Kidney glomerular epithelial cell (primary cell): ENCODE results near the gene PARD3B.

Experiments used
- DNase-seq: peaks from one replicate; lab custom pipeline; 2025; lab: John Stamatoyannopoulos, UW

Gene PARD3B

DNA sequence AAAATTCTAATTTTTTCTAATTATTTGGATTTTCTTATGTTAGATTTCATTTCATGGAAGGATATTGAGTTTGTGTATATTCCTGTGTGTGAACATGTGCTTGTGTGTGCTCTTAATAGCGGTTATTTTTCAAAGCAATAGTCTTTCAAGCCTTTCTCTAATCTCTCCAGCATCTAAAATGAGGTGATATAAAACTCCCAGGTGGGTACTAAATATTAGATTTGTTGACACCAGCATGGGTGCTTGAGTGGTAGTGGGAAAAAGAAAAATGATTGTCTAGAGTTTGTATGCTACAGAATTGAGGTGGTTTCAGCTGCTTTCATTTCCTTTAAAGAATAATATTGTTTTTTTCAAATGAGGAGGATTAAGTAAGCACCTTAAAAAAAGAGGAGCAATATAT lies 296.8 kb downstream of the PARD3B start:
- no peak for DNase-seq

DNA sequence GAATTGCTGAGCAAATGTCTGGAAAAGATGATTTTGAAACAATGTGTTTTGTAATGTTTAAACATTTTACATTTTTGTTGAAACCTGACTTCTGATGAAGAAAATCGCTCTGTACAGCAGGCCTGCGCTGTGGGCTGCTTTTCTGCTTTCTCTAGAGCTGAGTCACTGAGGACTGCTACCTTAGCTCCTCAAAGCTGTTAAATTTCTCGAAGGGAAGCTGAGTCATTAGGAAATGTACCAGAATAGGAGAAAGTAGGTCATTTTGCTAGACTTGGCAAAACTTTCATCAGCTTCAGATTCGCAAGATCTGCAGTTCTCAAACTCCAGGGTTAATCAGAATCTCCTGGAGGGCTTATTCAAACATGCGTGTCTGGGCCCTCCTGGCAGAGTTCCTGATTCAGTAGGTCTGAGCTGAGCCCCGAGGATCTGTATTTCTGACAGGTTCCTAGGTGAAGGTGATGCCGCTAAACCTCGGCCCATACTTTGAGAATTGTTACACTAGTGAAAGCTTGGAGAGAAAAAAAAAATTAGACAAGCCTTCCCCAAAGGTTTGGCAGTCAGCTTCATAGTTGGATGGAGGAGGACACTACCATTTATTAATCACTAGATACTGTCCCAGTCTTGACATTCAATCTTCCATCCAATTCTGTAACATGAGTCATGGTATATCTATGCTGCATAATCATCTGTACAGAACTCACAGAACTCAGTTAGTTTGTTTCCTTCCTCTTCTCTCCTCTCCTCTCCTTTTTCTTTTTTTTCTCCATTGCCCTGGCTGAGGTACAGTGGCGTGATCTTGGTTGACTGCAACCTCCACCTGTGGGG lies 297.6 kb downstream of the PARD3B start:
- DNase-seq: peak; percentile 74

DNA sequence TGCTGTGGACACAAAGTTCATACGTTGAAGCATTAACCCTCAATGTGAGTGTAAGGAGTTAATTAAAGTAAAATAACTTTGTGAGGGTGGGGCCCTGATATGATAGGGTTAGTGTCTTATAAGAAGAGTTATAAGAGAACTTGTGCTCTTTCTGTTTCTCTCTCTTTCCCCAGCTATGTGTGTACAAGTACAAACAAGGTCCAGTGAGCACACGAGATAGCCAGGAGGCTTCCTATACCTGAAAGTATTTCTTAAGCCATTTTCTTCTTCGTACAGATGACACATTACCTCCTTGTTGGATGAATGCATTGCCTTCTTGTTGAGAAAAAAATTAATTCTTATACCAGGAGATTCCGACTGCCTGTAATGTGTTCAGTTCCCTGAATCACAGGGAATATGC lies 301.2 kb downstream of the PARD3B start:
- DNase-seq: no peak

DNA sequence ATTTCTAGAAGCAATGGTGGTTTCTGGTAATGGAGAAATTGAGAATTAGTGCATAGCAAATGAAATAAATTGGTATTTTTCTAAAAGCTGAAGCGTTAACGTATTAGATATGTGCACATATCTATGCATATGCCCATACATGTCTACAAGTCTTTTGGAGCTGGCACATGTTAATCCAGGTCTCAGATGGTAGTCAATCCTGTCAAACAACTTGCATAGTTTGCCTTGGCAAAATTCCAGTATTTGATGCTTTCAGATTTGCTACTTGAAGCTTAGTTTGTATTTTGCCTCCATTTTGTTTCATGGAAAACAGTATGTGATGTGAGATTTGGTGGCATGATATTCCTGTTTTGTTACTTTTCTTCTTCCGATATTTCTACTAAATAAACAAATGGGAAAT lies 304.6 kb downstream of the PARD3B start:
- DNase-seq: no peak

DNA sequence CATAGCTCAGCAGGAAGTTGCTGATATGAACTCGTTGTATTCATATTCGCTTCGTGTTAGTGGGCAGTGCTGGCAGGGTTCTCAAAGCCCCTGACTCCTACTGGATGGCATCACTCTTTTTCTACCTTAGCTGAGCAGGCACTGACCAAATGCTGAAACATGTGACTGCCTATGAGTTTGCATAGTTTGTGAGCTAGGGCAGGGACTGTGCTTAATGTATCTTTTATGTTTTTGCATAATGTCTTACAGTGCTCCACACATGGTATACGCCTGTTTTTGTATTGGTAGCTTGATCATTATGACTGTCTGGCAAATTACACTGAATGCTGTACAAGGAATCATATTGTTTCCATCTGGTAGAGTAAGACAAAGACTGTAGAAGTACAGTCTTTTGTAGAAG lies 305.3 kb downstream of the PARD3B start:
- no peak for DNase-seq

DNA sequence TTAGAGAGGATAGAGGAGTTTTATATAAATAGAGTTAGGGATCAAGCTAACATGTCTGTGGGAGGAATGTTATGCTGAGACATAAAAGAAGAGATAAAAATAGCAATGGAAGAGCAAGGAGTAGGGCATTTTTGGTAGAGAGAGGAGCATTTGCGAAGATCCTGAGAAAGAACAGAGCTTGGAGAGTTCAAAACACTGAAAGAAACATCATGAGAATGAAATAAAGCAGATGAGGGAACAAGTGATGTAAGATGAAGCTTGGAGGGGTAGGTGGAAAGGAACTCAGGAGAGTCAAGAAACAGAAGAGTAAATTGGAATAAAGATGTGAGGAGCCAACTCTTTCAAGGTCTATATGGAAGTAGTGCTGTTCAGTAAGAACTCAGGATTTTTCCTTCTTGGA lies 308.6 kb downstream of the PARD3B start:
- DNase-seq: no peak

DNA sequence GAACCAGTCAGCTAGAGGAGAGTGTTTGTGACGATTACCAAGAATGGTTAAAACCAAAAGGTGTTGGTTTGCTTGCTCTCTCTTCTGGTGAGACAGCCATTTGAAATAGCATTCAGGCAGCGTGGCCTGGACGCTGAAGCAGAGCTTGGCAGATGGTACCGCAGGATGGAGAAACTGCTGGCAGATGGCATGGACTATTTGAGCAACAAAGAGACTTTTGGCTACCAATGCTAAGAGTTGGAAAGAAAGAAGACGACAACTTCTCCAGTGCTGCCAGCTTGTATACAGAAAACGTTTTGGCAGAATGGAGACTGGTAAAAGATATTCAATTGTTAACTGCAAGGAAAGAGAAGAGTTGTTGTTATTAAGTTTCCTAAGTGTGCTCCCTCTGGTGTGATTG lies 315.0 kb downstream of the PARD3B start:
- no peak for DNase-seq

DNA sequence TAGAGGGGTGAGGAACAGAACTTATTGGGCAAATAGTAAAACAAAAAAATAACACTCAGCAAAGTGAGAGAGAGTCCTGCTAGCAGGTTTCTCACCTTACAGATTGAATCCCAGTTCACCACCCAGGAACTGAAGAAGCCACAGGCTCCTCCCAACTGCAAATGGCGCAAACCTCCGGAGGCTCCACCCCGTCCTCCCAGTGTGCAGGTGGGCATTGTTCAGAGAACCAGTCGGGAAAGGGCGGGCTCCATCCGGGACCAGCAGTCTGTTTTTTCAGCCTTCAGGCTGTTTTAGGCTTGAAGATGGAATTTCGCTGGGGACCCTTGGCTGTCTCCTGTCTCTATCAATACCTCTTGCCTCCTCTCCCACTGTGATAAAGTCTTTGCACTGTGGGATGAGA lies 317.5 kb downstream of the PARD3B start:
- DNase-seq: no peak

DNA sequence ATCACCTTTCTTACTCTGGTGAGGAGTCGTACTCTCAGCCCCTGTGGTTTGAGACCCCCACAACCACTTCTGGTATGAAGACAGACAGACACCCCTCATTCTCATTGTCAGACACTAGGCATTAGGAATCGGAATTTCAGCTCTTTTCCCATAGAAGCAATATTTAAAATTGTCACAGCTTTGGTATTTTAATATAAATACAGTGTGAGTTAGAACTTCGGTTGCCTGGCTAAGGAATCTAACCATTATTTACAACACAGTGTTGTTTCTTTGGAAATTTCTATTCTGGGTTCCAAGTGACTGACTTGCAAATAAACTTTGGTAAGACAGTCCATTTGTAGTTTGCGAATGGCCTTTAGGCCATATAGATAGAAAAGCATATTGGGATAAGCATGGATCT lies 318.1 kb downstream of the PARD3B start:
- DNase-seq: no peak

DNA sequence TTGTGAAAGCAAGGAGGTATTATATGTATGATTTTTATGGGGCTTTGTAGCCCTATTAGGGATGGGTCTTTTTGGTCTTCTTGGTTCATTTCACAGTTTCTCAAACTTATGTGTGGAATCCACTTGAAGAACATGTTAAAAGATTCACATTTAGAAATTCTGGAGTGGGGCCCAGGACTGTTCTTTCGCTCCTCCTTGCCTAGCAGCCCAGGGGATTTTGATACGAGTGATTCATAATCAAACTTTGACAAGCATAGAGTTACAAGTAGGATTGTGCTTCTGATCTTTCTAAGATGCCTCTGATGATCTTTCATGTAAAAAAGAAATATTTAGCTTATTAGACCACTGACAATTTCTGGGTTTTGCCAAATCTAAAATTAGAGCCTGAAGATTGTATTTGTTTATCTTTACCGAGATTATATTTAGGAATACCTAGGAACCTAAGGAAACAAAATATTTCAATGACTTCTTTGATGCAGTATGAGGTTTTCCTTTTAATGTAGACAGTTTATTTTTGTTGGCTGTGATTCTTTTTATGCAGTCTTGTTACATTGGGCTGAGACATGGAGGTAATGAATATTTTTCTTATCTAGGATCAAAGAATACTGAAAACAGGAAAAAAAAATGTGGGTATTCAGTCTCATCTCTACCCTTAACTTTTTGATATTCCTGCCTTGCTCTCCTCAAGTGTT lies 324.0 kb downstream of the PARD3B start:
- DNase-seq: no peak

DNA sequence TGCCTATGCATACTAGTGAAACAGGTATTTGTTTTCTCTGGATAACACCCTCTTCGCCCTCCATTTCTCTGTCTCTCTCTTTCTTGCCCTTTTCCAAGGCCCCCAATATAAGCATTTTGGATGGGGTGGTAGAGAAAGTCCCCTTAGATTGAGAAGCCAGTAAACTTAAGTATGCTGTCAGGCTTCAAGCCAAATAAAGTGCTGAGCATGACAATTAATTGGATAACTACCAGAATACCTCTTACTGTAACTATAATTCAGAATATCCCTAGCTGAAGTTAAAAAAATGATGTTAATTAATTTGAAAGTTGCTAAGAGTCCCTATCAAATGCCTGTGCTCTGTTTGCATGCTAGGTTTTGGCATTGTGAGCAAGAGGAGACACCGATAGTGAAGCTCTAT lies 324.8 kb downstream of the PARD3B start:
- no peak for DNase-seq

DNA sequence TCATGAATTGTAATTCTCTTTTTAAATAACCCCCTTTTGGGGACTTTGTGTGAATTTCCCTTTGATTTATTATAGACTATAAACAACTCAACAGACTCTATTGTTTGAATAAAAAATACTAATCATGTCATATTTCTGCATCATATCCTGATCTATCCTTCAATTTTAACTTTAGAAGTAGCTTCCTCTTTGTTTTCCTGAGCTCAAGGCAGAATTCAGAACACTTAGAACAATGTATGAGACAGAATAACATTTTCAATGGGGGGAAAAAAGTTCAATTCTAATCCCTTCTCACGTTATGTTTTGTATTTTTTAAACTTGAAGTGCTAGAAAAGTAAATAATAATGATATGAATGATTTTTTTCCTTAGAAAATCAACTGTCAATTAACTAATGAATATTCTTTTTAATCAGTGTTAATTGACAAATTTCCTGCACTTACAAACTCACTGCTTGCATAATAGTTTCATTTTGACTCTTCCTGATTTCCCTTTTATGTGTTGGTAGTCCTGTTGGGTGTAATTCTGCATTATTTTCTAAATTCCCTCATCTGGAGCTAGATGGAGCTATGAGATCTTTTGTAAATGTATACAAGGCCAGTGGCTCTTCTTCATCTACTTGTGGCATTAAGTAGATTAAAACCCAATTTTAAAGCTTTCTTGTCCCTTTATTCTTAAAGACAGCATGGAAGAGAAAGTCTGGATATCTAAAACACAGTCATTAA lies 326.1 kb downstream of the PARD3B start:
- peak; percentile 36 for DNase-seq

DNA sequence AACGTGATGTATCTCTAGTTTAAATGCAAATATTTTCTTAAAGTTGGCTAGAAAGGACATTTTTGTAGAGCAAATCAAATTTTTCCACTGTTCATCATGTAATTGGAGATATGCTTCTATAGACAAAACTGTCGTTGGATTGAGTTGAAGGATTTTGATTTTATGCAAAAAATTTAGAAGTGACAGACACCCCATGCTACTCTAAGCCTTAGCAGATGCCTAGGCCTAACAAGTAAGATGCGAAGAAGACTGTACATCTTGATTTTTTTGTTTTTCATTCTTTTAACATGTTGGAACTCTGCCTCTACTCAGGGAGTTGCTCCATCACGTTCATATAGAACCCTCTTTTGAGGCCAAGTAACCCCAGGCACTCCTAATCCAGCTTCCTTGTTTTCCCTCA lies 331.0 kb downstream of the PARD3B start:
- no peak for DNase-seq

DNA sequence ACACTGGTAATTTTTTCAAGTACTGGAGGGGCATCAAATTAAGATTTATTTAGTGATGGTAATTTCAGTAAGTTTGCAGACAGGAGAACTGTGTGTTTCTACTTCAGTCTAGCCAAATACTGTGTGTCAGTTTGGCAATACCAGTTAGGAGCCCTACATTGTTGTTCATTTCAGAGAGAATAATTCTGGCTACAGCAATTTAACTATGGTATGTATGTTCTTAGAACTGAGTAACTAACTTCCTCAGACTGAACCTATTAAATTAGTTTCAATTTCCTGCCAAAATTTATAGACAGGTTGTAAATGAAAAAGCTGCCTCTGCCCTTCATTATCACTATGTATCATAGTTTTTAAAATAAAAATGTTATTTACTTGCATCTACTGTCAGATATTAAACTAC lies 332.4 kb downstream of the PARD3B start:
- DNase-seq: no peak

DNA sequence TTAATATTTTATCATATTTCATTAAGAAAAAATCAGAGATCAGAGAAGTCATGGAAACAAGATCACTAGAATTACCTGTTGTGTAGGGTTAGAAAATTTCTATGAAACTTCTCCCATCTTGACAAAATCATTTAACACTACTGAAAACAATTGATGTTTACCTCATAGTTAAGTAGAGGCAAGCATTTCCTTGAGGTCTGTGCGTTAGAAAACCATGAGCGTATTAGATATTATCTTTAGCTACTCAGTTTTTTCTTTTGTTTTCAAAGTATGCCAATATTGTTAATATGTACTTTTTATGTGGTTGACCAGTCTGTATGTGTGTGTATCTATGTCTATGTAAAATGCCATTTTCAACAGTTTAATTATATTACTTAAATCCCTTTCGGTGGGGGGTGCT lies 335.7 kb downstream of the PARD3B start:
- no peak for DNase-seq

DNA sequence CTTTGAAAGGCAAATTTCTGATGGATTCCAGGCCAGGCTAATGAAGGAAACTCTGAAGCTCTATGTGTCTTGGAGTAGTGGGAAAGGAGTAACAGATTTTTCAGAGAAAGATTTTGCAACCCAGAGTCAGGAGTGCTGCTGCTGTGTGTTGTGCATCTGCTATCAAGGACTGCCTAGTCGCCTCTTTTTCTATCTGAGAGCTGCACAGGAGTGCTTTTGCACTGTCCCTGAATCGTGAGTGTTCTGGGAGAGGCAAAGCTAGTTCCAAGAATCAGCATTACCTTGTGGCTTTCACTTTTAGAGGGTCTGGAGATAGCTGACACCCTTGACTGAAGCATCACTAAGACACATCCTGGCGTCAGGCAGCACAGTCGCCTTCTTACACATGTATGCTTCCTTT lies 336.4 kb downstream of the PARD3B start:
- no peak for DNase-seq

DNA sequence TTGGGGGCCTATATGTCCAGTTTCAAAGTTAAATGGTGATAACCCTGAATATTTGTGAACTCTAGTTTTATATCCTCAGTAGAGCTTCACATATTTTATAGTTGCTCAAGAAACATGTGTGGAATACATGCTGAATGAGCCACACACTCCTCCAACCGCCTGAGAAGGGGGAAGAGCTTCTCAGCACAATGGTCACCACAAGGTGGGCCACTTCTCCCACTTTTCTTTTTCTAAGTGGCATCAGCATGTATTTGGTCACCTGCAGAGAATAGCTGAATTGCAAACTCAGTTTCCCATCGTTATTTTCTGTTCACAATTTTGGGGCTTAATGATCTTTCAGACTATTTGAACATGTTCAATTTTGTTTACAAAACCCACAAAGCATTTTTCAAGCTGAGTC lies 340.5 kb downstream of the PARD3B start:
- no peak for DNase-seq

DNA sequence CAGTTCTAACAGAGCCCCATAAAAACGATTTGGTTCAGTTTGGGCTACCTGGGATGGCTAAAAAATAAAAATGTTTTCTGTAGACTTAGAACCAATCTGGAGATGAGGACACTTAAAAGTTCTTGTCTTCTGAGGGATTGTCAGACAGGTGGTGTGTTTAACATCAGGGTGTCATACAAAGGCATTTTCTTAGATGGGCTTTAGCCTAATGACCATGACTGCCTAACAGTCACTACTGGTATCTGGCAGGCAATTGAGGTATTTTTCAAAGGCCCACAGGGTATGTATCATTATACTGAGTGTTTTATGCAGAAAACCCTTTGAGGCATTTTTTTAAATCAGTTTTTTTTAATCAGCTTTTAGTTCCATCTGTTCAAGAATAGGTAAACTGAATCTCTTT lies 341.4 kb downstream of the PARD3B start:
- no peak for DNase-seq

DNA sequence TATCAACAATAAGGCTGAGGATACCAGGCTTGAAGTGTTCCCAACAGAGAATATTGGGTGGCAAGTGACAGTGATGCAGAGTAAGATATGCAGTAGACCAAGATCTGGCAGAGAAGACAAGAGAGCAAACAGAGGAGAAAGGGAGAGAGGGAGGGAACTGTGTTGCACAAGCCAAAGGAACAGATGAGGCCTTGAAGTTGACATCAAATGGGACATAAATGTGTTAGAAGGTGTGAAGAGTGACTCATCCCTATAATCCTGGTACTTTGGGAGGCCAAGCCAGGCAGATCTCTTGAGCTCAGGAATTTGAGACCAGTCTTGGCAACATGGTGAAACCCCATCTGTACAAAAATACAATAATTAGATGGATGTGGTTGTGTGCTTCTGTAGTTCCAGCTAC lies 342.9 kb downstream of the PARD3B start:
- no peak for DNase-seq

DNA sequence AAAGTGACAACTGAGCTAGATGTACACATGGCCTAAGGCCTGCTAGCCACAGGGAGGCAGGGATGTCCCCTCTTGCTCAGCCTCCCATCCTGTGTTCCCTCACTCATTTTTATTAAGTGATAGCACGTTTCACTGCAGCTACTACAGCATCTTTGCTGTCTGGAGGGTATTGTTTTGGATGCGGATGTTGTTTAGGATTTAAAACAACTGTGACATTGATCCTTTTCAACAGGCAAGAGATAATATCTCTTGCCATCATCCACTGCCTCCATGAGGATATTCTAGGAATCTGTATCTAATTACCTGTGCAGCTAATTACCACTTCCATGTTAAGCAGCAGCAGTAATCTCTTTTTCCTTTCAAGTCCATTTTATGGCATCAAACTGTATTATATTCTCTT lies 345.4 kb downstream of the PARD3B start:
- DNase-seq: no peak

DNA sequence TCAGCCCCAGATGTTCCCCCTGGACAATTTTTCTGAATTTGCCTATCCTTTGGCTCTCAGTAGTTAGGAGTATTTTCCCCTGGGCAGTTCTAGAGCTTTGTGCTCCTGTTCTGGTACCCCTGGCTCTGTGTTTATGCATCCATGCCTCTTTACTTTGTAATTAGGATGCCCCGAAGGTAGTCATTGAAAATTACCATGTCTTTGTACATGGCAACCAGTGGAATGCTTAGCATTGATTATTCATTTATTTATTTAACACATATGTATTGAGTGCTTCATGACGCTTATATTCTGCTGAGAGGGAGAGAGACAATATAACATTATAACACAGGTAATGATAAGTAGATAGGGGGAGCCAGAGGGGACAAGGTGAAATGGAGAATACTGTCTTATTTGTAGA lies 346.5 kb downstream of the PARD3B start:
- no peak for DNase-seq

DNA sequence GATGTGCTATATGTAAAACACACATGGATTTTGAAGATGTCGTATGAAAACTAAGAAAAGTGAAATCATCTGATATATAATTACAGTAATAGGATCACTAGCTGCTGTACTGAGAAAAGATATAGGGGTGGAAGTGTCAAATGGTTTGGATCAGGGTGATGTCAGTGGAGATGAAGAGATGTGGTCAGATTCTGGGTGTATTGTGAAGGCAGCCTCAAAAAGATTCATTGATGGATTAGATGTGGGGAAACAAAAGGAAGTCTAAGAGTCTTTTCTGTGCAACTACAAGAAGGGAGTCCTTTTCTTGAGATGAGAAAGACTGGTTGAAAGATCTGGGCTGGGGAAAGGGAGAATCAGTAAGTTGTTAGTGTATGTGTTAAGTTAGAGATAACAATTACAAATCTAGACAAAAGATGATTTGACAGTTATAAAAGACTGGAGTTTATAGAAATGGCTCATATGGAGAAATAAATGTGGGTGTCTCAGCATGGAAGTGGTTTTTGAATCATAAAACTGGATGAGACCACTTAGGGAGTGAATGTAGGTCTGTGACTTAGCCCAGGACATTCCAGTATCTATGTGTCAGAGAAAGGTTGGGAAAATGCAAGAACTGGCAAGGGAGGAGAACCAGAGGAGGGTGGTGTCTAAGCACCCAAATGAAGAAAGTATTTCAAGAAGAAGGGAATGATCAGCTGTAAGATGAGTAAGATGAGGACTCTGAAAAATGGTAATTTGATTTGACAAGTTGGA lies 347.4 kb downstream of the PARD3B start:
- peak; percentile 38 for DNase-seq
